GM19238 (cell line): Measurements from ENCODE around the gene IGF2R.
"Not testable (repeated sequence)": the region's sequence is repeated elsewhere in the genome, so short reads cannot be mapped to it uniquely, and the experiment has no call there.

ENCODE experiments used
- DNase-seq: peaks from one replicate; pipeline ENCODE4 v3.0.0; 2011; ENCODE audit warnings: low spot score; ENCODE audit not compliant: insufficient read length

The IGF2R gene

DNA sequence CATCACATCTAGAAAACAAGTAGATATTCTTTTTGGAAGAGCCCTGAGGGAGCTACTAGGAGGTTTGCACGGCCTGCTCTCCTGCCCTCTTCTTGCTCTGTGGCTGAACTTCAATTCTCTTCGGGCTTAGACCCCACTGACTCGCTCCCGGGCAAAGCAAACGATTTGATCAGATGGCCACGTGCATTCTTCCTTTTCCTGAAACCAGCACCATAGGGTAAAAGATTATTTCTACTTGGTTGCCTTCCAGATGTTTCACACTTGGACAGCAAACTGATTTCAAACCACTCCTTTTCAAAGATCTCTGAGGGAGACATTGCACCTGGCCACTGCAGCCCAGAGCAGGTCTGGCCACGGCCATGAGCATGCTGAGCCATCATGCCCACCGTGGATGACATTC lies 152.7 kb downstream of the IGF2R start, which contains the start of gene SLC22A1:
Gene SLC22A1 (plus strand): TSS at position 258 of the 400 bp plus-strand sequence. CDS start 121 bp downstream, at position 379.
- DNase-seq = no peak

DNA sequence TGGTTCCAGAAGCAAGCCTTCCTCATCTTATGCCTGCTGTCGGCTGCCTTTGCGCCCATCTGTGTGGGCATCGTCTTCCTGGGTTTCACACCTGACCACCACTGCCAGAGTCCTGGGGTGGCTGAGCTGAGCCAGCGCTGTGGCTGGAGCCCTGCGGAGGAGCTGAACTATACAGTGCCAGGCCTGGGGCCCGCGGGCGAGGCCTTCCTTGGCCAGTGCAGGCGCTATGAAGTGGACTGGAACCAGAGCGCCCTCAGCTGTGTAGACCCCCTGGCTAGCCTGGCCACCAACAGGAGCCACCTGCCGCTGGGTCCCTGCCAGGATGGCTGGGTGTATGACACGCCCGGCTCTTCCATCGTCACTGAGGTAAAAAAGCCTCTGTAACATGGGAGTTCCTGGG lies 153.1 kb downstream of the IGF2R start:
- DNase-seq = no peak

DNA sequence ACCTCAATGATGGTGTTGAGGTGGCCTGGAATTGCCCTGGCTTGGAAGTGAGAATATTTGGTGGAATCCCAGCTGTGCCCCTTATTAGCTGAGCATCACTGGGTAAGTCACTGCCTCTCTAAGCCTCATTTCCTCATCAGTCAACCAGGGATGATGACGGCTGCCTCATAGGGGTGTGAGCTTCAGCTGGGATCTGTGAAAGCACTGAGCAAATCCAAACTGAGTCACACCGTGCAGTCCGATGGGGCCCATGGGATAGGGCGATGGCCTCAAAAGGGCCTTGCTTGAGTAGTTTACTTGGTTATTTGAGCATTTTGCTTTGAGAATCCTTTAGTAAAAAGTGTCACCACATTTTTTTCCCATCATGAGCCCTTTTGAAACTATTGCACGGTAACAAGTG lies 153.9 kb downstream of the IGF2R start:
- no peak for DNase-seq

DNA sequence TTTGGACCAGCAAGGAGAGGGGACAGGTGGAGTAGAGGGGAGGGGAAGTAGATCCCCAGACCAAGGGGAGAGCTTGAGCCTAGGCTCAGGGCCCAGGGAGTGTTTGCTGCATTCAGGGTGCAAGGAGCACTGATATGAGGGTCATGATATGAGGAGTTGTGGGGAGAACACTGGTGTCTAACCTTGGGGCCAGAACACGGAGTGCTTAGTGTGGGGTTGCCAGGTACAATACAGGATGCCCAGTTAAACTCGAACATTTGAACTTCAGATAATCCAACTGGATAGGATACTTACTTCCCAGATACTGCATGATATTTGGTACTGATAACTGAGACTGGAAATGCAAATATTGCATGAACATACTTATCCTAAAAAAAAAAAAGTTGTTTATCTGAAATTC lies 155.1 kb downstream of the IGF2R start:
- DNase-seq = no peak

DNA sequence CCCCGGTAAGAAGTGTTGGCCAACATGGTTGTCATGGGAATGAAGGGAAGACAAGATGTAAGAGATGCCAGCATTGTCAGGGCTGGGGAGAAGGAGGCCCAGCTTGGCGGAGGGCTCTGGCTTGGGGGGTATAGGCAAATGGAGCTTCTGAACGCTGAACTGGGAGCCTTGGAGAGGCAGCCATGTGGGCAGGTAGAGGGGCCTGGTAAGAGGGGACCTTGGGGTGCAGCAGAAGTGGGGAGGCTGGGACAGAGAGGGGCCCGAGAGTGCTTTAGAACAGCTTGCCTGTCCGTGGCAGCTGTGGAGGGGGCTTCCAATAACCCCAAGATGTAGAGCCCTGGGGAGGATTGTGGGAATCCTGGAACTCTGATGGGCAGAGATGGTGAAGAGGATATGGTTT lies 155.7 kb downstream of the IGF2R start:
- DNase-seq = no peak

DNA sequence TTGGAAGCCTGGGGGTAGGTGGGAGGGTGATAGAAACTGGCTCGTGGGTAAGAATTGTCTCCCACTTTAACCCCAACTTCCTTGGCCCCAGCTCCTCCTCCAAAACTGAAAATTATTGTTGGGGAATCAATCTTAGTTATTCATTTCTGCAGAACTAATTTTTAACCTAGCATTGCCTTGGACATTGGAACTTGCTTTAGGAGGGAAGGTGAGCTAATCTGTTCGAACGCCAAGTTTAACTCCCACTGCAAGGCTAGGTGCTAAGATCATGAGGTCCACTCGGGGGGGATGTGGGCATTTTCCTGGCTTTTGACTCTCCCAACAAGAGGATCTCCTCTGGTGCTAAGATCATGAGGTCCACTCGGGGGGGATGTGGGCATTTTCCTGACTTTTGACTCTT lies 156.2 kb downstream of the IGF2R start:
- not testable (repeated sequence) for DNase-seq

DNA sequence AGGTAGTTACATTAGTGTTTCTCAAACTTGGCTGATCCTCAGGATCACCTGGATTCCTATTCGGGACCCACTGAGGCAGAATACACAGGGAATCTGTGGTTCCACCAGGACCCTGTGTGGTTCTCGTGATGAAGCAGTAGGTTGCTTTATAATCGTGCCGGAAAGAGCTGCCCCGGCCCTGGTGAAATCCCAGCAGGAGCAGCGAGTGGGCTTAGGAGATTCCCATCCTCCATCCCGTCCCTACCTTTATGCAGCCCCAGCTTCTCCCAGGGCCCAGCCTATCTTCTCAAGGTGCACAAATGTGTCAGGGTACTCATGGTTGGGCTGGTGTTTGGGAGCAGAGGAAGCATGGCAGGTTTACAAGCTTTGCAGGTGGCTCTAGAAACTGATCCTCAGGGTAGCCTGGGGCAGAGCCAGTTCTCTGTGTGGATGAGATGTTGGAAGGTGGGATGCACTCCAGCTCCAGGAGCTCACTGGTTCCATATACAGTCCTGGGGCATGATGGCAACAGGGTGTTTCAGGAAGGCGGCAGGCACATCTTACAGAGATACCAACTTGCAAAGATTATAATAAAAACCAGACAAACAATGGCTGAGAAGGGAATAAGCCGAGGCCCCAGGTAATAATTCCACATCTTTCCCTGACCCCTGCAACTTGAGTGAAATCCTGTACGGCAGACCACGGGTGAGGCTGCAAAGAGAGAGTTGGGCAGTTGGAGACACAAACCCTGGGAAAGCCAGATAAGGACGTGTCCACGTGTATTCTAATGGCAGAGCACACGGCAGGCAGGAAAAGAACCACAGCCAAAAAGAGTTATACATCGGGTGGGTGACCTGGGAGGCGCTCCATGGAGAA lies 158.6 kb downstream of the IGF2R start:
- no peak for DNase-seq

DNA sequence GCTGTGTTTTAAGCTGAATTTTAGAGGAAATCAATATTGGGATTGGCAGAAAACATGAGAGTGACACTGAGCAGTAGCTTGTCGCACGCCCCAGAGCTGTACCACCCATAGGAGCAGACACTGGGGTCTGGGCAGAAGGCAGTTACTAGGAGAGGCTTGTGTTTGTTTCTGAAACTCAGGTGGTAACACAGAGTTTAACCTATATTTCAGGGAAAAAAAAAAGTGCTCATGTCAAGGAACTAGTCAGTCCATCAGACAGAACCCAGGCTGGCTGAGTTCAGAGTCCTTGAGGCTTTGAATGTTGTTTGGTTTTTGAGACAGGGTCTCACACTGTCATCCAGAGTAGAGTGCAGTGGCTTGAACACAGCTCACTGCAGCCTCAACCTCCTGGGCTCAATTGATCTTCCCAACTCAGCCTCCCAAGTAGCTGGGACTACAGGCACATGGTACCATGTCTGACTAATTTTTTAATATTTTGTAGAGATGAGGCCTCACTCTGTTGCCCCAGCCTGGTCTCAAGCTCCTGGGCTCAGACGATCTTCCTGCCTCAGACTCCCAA lies 159.3 kb downstream of the IGF2R start:
- no peak for DNase-seq

DNA sequence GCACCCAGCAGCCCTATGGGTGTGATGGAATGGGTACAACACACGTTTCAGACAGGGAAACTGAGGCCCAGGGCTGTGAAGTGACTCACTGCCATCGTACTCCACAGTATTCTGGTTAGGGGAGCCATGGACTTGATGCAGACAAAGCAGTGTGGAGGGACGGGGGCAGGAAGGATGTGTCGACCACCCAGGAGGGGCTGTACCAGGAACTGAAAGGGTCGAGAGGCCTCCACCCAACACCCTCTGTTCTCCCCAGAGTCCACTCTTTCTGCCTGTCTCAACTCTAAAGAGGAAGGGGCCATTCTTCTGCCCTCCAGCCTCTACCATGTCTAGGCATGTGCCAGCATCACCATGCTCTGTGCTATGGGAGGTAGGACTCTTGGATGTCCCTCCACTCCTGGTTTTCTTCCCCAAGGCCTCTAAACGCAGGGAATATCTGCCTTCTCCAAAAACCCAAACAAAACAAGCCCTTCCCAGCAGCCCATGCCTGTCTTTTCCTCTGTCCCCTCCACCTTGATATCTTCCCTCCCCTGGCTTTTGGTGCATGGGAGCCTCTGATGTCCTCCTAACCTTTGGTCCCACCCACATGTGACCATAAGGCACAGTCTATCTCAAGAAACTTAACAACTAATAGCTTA lies 160.1 kb downstream of the IGF2R start:
- no peak for DNase-seq

DNA sequence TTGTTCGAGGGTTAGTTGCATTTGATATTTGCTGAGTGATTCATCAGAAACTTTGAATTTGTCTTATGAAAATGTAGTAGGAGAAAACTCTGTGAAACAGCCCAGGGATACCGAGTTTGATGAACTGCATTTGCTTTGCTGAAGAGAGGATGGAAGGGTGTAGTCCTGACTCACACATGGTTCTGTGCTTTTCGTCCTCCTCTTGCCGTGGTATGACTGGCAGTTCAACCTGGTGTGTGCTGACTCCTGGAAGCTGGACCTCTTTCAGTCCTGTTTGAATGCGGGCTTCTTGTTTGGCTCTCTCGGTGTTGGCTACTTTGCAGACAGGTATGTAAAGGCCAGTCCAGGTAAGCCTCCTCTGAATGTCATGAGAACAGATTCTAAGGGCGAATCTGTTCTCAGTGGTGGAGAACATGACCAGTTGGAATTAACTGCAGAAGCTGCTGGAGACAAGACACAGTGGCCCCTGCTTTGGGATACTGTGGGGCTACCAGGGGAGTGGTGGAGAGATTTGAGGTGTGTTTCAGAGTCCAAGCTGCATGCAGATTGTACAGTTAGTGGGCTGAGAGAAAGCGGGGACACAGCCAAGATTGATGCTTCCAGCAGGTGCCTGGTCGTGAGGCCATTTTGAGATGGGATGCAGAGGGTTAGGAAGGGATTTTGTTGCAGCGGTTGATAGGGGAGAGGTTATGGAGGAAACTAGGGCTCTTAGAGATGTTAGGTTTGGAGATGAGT lies 161.2 kb downstream of the IGF2R start:
- DNase-seq = no peak

DNA sequence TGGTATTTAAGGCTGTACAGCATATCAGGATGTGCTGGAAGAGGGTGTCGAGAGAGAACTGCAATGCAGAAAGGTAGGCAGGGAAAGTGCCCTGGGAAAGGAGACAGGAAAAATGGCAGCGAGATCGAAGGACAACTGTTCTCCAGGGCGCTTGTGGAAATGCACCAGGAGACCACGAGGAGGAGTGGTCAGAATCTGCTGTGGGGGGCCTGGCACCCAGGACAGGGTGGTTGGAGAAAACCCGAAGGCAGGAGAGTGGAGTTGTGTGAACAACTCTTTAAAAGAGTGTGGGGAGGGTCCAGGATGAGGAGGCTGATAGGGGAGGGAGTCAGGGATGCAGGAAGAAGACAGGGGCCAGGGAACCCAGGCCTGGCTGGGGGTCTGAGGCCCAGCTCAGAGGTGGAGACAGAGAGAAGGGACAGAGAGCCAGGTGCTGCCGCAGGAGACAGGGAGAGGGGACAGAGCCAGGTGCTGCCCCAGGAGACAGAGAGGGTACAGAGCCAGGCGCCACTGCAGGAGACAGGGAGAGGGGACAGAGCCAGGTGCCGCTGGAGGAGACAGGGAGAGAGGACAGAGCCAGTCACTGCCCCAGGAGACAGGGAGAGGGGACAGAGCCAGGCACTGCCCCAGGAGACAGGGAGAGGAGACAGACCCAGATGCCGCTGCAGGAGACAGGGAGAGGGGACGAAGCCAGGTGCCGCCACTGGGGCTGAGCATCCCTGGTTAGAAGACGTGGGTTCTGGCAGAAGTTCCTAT lies 162.0 kb downstream of the IGF2R start:
- no peak for DNase-seq

DNA sequence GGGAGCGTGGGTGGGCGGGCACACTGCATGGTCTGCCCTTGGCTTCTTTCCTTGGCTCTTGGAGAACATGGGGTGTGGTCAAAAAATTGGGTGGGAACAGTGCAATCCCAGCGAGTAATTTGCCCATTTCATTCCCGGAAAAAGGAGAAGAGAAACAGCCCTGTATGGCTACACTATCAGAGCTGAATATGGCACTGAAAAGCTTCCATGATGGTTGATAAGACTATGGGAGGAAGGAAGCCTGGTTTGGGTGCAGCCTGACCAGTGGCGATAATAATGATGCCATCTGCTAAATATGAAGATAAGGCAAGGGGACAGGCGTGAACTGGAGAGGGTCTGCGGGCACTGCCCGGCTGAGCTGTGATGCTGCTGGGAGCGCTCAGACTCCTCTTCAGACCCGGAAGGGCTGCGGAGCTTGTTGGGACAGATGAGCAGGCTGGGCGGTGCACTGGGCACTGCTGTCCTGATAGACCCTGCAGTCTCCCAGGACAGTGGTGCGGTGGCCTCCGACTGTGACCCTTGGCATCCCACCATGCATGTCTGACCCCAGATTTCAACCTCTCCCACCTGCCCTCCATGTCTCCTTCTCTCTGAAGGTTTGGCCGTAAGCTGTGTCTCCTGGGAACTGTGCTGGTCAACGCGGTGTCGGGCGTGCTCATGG lies 162.9 kb downstream of the IGF2R start:
- DNase-seq = no peak

DNA sequence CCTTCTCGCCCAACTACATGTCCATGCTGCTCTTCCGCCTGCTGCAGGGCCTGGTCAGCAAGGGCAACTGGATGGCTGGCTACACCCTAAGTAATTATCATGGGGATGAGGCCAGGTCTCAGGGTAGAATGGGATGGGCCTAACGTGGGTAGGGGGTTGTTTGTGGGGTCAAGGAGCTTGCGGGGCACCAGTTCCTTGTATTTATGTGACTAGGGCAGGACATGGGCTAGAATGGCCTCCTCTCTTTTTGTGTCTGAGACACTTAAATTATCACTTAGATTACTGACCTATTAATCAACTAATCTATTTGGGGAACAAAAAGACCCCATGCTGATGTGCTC lies 163.4 kb downstream of the IGF2R start:
- DNase-seq = no peak

DNA sequence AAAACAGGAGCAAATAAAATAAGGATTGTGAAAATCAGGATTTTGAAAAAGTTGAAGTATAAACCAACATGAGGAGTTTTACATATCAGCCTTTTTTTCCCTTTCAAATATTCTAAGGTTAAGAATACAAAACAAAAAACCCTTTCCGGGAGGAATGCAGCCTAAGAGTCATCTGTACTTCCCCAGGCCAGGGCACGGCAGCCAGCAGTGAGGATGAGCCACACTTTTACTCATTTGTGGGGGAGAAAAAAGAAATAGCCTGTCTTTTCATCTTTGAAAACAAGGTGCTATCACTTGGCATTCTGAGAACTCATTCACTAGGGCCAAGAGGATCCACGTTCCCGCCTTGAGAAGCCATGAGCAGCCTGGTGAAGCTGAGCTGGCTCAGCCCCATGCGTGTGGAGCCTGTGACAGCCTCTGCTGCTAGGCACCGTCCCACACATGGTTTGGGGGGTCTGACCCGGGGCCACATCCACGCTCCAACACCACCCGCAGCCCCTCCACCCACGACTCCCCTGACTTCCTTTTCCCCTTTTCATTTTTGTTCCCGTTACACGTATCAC lies 164.0 kb downstream of the IGF2R start:
- DNase-seq = no peak

DNA sequence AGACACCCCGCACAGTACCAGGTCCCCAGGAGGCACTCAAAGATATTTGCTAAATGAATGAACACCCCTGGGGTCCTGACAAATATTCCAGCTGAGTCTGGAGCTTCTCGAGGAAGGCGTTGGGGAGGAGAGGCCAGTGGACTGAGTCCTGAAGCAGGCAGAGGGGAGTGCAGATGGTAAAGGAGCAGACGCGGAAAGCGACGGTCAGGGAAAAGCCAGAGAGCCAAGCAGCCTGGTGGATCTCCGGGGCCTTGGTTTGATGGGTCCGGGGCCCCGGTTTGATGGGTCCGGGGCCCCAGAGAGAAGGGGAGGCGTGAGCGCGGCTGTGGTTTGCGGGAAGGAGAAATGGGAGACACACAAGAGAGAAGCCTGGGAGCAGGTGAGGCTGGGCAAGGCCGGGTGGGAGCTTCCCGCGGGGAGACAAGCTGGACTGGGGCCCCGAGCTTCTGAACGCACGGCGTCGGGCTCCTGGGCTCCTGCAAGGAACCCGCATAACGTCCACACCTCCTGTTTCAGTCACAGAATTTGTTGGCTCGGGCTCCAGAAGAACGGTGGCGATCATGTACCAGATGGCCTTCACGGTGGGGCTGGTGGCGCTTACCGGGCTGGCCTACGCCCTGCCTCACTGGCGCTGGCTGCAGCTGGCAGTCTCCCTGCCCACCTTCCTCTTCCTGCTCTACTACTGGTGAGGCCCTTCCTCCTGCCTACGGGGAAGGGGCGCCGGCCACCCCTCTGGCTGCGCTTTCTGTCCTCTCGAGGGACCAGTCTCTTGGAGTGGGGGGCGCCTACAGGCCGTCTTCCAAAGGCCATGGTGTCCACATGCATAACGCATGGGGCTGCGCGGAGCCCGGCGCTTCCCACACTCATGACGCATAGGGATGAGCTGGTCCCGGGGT lies 164.8 kb downstream of the IGF2R start:
- DNase-seq = no peak

DNA sequence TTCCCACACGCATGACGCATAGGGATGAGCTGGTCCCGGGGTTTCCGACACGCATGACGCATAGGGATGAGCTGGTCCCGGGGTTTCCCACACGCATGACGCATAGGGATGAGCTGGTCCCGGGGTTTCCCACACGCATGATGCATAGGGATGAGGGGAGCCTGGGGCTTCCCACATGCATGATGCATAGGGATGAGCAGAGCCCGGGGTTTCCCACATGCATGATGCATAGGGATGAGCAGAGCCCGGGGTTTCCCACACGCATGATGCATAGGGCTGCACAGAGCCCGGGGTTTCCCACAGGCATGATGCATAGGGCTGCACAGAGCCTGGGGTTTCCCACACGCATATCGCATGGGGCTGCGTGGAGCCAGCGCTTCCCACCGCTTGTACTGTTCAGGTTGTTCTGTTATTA lies 165.5 kb downstream of the IGF2R start:
- not testable (repeated sequence) for DNase-seq

DNA sequence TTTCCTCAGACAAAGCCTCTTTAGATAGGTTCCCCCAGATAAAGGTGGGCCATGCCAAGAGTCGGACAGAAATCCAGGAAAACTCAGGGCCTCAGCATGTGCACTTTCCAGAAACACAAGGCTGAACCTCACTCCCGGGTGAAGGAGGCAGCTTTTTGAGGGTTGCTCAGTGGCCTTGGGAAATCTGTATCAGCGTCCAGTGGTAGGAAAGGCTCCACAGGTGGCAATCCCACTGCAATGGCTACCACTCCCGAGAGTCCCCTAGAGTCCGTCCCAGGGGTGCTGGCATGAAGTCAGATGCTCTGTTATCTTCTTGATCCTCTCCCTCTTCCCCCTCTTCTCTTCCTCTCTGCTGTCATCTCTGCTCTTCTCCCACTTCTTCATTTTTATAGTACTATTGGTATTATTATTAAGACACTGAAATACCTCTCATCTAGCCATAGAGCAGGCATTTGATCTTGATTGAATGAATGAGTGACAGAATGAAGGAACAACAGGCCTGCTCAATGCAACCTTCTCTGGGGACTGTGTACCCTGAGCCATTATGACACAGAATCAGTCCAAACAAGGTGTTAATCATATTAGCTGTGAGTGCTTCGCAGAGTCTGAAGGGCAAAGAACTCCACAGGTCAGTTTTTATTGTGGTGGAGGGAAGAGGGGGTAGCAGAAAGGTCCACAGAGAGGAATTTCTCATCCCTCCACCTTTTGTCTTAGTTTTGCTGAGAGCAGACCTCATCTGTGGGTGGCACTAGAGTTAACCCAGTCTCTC lies 166.1 kb downstream of the IGF2R start:
- DNase-seq = no peak

DNA sequence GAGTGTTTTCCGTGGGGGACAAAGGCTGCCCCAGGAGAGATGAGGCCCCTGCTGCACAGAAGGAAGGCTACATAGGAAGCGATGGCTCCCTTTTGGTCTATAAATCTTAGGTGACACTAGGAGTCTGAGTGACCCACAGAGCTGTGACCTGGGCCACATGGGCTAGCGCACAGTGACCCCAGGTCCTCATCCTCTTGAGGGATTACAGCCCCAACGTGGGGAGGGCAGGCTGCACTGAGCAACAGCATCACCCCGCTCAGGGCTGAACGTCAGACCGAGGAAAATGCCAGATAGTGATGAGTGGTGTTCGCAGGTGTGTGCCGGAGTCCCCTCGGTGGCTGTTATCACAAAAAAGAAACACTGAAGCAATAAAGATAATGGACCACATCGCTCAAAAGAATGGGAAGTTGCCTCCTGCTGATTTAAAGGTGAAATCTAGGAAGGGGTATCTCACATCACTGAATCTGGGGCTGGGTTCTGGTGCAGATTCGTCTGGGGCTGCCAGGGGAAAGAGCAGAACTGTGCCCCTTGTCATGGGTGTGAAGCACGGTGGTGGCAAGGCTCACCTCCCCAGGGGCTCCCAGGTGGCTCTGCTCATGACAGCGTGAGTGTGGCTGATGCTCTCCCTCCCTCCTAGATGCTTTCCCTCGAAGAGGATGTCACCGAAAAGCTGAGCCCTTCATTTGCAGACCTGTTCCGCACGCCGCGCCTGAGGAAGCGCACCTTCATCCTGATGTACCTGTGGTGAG lies 167.2 kb downstream of the IGF2R start:
- no peak for DNase-seq
